ENCODE results near the gene WAPL.

The WAPL gene

DNA sequence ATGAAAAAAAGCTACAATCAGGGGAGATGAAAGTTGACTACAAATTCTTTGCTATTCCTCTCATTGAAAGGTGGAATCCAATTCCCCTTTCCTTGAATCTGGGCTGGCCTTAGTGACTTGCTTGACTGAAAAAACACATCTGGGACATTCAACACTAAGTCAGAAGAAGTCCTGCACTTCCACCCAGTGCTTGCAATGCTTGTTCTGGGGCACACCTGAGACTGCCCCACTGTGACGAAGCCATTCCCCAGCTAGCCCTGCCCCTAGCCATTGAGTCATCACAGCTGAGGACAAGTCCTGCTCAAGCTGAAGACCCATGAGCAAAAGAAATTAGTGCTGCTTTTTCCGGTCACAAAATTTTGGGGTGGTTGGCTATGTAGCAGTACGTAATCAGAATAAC, 135.8 kb downstream of the WAPL start:
- no peak for DNase-seq
